Renal cortical epithelial cell (primary cell): ENCODE measurements around the gene PTTG1IP. TPM values are rescaled to one million over a fixed set of nuclear protein-coding genes. Genes with fewer than 3 reads are reported as not detected.

Experiments
- DNase-seq: peaks from one replicate; pipeline ENCODE4 v3.0.0-alpha.2; 2011; ENCODE audit warnings: low read depth
- total RNA-seq: library from RNA; depleted of rRNA; stranded (reverse); fragments of >200 nt; gene quantifications from 2 replicates; pipeline ENCODE4 v1.2.3, GENCODE V29; 2014

Gene PTTG1IP
- total RNA-seq, 1 donor from 2014 or later: 707 TPM

DNA sequence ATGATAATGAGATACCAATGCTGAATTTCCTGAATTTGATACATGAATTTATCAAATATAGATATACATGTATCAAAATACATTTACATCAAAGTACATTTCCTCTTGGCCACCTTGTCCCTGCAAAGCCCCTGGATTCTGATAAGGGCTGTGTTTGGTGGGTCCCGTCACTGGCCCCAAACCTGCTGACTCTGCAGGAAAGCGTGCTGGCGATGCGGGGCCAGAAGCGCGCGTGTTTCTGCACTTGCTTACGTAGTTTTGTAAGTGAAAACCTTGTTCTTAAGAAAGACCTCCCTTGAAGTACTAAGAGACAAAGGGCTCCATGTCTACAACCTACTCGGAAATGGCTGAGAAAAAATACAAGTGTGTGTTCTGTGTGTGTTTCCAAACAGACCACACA, 36.2 kb upstream of the PTTG1IP start:
- no peak for DNase-seq

DNA sequence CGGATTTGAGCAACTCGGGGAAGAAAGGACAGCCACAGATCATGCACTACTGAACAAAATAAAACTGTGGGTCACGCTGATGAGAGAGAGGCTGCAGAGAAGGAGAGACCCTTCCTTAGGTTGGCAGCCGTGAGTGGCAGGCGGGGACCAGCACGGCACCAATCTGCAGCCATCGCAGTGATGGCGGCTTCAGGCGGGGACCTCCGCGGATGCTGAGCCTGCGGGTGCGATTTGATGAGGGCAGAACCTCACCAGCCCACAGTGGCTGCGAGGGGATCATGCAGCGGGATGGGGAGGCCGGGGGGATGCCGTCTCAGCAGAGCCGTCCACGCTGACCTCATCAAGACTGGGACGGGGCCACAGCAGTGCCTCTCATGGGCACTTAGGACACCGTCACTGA, 35.4 kb upstream of the PTTG1IP start:
- no peak for DNase-seq

DNA sequence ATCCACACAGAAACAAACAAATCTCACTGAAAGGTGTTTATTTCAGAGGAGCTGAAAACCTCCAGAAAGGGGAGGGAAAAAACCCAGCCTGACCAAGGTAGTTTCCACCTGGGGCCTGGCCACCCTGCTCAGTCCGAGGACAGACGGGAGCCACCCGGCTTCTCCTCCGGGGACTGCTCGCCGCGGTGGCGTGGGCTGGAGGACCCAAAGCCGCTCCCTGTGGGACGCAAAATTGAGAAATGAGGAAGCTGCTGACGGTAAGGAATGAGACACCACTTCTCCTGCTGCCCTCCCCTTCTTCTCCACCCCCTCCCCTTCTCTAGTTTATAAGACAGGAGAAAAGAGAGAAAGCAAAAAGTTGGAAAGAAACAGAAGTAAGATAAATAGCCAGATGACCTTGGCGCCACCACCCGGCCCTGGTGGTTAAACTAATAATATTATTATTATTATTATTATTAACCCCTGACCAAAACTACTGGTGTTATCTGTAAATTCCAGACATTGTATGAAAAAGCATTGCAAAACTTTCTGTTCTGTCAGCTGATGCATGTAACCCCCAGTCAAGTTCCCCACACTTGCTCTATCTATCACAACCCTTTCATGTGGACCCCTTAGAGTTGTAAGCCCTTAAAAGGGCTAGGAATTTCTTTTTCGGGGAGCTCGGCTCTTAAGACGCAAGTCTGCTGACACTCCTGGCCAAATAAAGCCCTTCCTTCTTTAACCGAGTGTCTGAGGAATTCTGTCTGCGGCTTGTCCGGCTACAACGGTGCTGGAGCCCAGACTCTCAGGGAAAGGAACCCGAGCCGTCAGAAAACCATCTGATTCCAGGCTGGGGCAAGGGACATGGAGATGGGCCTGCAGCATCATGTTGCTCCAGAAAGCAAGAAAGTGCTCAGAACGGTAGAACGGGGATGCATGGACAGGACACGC, 34.7 kb upstream of the PTTG1IP start:
- DNase-seq: no peak

DNA sequence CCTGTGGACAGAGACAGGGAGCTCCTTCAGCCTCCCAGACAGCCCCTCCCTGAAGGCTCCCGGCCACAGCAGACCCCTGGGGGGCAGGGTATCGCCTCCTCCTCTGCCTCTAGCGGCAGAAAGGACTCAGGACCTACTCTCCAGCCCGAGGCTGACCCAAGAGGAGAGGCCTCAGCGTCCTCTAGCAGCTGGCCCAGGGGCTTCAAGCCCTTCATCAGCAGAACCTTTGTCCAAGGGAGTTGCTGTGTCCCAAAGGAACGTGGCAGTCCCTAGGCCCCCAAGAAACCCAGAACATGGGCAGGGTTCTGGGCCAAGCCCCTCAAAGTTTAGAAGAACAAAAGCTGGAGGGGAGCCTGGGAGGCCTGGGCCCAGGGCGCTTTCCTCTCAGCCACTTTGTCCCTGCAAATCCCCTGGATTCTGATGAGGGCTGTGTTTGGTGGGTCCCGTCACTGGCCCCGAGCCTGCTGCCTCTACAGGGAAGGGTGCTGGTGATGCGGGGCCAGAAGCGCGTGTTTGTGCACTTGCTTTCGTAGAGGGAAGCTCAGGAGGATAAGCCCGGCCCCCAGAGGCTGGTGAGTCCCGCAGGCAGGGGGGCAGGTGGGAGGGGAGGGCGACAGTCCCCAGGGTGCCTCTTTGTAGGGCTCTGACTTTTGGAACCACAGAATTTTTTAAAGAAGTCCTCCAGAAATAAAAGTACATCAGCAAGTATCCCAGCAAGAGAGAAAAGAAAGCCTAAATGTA, 33.9 kb upstream of the PTTG1IP start:
- no peak for DNase-seq

DNA sequence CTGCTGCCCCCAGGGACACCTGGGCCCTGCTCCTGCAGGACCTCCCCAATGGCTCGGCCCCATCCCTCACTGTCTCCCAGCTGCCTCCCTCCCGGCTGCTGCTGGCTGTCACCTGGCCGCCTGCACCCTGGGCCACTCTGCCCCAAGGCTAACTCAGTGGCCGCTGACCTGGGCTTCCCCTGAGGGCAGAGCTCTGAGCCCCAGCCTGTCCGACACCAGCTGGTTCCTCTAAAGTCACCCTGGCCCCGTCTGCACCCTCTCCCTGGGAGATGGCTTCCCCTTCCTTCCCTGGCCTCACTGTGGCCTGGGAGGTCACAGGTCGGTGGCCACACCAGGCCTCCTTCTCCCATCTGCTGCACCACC, 32.2 kb upstream of the PTTG1IP start:
- no peak for DNase-seq

DNA sequence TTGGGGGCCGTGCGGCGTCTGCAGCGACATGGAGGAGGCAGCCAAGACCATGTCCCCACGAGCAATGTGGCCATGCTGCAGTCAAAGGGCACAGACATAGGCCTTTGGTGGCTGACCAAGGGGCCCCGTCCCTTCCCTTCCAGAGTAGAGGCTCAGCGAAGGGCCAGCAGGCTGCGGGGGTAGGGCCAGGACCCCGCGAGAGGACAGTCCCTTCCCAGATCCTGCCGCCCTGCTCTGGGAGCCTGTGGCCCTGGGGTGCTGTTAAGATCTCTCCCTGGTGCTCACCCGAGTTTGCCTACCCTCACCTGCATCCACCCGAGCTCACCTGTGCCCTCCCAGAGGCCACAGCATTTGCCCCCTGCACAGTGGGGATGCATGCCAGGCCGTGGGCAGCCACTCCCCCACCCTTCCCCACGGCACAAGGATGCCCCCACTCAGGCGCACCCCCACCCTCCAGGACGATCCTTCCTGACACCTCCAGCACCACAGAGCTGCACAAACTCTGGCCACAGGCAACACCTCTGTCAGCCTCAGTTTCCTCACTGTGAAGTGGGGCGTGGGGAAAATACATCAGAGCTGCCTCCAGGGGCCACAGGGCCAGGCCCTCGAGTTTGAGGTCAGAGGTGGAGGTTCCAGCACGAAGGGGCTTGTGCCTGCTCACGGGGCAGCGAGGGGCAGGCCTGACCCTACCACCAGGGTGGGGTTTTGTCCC, 31.7 kb upstream of the PTTG1IP start:
- DNase-seq: no peak

DNA sequence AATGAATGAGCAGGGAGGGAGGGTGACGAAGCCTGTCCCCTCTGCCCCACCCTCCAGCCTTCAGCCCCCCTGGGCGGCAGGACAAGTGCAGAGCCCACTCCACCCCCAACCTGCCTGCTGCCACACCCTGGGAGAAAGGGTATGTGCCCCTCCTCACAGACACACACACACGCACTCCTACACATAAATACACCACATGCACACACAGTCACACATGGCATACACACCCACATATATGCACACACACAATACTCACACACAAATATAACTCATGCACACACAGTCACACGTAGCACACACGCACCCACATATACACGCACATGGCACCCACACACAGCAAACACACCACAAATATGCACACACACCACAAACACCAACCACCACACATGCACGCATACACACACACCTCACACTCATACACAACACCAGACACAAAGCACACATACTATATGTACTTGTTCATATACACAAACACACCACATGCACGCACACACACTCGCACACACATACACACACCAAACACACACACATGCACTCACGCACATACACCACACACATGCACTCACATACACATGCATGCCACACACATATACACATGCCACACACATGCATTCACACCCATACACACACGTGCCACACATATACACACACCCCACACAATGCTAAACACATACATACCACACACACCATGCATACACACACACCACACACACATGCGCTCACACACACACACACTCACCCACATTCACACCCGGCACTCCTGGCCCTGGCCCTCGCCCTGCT, 30.8 kb upstream of the PTTG1IP start:
- DNase-seq: no peak

DNA sequence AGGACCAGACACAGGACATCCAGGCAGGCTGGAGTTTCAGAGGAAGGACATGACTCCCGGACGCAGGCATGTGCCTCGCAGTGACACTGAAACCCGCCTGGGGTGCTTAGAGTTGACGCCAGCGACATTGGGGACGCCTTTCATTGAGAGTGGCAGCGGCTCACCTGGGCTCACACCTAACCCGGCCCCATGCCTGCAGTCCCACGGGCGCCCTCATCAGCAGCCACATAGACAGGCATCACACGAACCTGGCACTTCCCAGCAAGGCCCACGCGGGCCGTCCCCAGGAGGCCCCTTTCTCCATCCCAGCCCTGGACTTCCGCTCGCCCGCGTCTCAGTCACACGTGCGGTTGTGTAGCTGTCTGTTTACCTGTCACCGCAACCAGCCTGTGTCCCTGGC, 30.2 kb upstream of the PTTG1IP start:
- no peak for DNase-seq

DNA sequence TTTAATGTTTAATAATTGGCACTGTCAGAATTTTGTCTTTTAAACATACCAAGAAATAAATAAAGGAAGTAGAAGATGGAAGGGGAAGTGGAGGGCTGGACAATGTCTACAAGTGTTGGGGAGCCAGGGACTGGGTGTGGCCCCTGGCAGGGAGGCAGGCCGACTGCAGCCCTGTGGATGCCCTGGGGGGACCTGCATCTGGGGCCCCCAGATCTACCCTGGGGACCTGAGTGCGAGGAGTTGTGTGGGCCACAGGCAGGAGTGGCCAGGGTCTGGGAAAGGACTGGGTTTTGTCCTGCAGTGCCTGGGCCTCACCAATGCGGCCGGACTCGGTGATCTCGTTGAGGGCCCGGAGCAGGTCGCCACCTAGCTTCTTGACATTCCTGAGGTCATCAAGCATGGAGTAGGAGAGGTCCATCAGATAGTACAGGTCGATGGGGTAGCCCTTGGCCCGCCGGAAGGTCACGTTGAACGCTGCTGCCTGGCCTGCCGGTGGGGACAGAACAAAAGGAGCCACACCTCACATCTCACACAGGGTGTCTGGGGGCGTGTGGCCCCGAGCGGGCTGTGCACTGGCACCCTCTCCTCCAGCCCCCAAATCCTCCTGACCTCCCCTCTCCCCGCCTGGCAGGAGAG, 29.7 kb upstream of the PTTG1IP start:
- DNase-seq: no peak

DNA sequence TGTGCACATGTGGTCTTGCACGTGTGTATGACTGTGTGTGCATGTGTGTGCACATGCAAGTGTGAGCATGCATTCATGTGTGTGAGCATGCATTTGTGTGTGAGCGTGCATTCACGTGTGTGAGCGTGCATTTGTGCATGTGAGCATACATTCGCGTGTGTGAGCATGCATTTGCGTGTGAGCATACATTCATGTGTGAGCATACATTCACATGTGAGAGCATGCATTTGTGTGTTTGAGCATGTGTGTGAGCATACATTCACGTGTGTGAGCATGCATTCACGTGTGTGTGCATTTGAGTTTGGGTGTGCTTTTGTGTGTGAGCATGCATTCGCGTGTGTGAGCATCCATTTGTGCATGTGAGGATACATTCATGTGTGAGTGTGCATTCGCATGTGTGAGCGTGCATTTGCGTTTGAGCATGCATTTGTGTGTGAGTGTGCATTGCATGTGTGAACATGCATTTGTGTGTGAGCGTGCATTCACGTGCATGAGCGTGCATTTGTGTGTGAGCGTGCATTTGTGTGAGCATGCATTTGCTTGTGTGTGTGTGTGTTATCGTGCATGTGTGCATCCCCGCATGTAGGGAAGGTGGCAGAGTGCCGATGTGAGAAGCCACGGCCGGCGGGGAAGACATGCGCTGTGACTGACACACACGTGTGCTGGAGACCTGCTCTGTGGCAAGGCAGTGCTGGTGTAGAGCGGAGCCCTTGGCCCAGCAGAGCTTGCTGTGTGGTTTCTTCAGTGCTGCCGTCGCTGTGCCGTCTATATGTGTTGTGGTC, 29.0 kb upstream of the PTTG1IP start:
- DNase-seq: no peak

DNA sequence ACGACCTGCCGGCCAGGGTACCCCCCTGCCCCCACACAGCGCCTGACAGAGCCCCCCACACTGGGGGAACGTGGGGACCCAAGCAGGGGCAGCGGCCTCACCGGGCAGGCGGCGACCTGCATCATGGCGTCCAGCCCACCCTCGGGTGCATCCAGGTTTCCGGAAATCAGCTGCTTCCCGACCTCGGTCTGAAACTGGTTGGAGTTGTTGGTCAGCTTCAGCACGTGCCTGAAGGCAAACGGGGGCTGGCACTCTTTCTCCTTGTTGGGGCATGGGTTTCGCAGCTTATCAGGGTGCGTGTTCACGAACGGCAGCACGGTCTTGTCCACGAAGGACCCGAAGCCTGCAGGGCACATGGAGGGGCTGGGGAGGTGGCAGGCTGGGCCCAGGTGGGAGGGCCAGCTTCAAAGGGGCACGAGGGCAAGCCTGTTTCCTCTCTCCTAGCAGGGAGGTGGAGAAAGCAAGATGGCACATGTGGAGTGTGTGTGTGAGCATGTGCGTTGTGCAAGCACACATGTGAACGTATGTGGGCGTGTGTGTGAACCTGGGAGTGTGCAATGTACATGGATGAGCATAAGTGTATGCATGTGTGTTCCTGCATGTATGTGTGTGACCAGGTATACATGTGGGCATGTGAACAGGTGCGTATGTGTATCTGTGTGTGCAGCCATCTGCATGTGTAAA, 28.0 kb upstream of the PTTG1IP start:
- no peak for DNase-seq

DNA sequence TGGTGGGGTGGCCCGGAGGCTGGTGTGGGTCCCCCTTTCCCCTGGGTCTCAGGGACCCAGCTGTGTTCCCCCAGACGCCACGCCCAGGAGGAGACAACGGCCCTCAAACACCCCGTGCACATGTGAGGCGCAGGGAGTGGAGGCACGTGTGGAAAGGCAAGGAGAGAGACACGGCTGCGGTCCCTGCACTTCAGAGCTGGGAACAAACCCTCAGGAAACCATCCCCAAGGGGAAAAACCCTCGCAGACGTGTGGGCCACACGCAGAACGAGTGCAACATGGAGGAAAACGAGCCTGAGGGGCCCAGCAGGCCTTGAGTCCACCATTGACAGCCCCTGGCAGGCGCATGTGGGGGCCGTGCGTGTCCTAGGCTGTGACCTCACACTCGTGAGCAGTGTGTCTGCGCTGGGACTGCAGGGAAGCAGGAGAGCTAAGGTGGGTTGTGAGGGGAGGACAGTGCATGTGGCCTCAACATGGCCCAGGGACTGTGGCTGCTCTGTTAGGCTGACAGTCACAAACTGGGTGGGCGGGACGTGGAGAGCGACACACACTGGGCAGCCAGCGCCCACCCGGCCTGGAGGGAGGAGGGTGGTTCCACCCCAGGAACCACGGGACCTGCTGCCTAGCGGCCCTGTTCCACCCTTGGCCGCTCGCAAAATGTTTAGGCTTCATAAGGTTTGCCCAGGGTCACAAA, 27.2 kb upstream of the PTTG1IP start:
- no peak for DNase-seq

DNA sequence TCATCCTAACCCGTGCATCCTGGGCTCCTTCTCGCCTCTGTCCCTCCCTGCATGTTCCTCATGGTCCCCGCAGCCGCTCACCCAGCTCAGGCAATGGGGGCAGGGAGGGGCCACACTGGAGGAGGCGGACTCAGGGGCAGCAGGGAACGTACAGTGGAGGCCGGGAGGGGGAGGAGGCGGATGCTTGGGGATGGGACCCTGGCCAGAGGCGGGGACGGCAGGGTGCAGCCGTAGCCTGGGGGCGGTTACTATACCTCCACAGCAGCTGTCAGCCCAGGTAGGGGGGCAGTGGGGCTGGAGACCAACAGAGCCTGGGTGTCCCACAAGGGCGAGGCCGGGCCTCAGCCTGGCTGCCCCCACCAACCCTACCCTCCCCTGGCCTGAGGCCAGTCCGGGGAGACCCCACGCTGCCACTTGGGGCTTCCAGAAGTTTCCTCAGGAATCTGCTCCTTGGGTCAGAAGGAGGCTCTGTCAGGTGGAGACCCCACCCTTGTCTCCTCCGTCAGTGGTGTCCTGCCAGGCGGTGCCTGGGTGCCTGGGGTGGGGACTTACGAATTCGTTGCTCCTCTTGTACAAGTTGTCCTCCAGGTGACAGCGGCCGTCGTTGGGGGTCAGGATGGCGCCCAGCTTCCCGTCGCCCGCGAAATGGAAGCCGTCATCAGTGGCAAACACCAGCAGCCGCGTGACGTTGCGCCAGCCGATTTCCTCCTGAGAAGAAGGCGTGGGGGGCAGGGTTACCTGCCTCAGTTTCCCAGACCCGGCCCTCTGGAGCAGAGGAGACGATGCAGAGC, 26.5 kb upstream of the PTTG1IP start:
- no peak for DNase-seq

DNA sequence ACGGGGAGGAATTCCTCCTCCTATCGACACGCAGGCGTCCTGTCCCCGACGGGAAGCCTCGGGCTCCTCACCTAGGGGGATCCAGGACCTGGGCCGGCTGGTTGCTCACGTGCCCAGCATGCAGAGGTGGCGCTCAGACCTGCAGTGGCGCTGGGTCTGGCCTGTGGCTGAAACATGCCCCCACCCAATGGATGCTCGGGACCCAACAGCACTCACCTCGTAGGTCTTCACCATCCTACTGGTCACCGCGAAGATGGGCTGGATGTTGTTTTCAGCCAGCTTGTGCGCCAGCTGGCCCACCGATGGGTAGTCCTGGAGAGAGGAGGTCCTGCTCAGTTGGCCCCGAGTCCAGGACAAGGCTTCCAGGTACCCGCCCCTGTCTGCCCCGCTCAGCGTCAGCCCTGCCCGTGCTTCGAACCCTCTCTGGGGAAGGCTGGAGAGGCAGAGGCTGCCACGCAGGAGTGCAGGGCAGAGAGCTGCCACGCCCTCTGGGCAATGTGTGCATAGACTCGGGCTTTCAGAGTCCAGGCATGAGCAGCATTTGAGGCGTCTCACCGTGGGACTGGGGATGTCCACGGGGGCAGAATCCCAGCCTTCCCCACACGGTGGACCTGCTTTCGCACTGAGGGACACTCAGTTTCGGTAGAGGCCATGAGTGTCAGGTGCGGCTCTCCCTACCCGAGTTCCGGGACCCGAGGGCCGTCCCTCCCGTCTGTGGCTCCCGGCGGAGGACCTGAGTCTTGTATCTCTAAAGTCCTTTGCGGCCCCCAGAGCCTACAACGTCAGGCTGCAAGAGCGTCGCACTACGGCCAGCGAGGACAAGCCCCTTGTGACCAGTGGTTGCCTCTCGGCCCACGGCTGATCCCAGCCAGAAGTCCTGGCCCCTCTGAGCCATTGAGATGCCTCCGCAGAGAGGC, 25.6 kb upstream of the PTTG1IP start:
- no peak for DNase-seq

DNA sequence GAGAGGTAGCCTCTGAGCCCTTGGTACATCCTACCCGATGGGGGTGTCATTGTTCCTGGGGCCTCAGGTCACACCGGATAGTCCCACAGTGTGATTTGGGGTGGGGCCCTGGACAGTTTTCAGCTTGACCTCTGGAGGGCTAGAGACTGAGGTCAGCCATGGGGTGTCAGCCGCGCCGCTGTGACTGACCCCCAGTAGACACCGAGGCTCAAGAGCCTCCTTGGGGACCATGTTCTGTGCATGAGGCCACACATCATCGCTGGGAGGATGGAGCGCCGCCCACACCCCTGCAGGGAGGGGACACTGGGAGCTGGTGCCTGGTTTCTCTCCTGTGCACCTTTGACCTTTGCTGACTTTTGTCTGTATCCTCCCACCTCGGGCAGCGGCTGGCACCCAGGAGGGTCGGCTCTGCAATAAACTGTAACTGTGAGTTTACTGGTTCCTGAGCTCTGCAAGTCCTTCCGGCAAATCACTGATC, 24.6 kb upstream of the PTTG1IP start:
- DNase-seq: no peak

DNA sequence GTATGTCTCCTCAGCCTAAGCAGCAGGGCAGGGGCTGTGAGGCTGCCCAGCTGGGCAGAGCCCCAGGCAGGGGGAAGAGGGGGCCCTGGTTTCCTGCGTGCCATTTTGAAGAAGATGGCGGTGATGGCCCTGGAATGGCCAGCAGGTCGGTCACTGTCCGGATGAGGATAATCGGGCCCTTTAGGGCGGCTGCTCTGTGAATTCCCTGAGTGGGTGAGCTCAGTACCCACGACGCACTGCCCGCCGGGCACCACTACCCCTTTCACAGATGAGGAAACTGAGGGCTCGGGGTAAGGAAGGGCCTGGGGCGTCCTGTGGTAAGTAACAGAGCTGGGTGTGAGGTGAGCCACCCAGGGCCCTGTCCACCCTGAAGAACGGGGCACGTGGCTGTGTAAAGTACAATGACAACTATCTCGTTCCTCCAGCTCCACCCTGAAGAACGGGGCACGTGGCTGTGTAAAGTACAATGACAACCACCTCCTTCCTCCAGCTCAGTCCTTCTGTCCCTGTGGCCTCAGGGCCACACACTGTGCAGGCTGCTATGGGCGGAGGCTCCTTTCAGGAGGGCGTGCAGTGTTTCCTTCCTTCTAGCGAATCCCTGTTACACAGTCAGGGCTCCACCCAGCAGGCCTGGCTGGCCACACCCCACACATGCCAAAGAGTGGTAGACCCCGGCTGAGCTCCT, 24.0 kb upstream of the PTTG1IP start:
- no peak for DNase-seq
